Measurements from ENCODE around the gene R3HDM4.

R3HDM4 gene

GRCh38 chr19:867301-867793 is 45.7 kb downstream of the R3HDM4 start:
- no peak for DNase-seq (ENCODE audit: extremely low read depth, low read depth)
- TF ChIP-seq, protein P1, sequence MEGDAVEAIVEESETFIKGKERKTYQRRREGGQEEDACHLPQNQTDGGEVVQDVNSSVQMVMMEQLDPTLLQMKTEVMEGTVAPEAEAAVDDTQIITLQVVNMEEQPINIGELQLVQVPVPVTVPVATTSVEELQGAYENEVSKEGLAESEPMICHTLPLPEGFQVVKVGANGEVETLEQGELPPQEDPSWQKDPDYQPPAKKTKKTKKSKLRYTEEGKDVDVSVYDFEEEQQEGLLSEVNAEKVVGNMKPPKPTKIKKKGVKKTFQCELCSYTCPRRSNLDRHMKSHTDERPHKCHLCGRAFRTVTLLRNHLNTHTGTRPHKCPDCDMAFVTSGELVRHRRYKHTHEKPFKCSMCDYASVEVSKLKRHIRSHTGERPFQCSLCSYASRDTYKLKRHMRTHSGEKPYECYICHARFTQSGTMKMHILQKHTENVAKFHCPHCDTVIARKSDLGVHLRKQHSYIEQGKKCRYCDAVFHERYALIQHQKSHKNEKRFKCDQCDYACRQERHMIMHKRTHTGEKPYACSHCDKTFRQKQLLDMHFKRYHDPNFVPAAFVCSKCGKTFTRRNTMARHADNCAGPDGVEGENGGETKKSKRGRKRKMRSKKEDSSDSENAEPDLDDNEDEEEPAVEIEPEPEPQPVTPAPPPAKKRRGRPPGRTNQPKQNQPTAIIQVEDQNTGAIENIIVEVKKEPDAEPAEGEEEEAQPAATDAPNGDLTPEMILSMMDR (IDR thresholded peaks at IDR 0.05; ENCODE audit: low read depth, low read length): no peak

DNA sequence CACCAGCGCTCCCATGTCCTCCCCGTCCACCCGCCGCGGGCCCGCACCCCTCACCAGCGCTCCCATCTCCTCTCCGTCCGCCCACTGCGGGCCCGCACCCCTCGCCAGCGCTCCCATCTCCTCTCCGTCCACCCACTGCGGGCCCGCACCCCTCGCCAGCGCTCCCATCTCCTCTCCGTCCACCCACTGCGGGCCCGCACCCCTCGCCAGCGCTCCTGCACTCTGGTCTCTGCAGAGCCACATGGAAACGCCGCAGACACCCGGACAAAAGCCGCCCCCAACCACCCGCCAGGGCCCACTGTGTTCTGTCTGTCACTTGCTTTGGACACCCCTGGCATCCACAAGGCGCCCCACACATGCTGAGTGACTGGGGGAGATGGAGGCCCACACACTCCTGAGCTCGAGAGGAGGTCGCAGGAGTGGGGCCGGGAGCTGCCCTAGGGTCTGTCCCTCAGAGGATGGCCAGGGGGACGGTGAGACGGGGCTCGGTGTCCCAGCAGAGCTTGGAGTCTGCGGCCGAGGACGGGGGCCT is 46.2 kb downstream of the R3HDM4 start:
- DNase-seq (ENCODE audit: extremely low read depth, low read depth): no peak
- TF ChIP-seq, protein P1 (IDR thresholded peaks at IDR 0.05; ENCODE audit: low read depth, low read length): no peak

- no peak for DNase-seq (ENCODE audit: extremely low read depth, low read depth)
- TF ChIP-seq, protein P1 (IDR thresholded peaks at IDR 0.05; ENCODE audit: low read depth, low read length): no peak
These were observed 49.8 kb downstream of the R3HDM4 start for GRCh38 chr19:863315-863620.

DNA sequence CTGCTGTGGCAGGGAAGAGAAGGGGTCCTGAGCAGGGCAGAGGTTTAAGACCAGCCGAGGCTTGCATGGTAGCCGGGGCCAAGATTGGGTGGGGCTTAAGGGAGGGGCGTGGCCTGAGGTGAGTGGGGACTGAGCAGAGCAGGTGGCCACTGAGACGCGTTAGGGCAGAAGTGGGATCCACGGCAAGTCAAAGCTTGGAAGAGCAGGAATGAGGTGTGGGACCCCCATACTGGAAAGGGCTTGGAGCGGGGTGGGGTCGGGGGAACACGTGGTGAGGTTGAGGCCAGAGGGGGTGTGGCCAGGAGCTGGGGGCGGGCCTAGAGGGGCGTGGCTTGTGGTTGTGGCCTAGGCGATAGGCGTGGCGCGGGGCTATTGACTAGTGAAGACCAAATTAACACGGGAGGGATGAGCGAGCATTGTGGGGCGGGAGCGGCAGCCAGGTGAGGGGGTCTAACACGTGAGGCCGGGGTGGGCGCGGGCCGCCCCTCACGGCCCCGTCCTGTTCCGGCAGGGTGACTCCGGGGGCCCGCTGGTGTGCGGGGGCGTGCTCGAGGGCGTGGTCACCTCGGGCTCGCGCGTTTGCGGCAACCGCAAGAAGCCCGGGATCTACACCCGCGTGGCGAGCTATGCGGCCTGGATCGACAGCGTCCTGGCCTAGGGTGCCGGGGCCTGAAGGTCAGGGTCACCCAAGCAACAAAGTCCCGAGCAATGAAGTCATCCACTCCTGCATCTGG is 50.3 kb downstream of the R3HDM4 start:
- TF ChIP-seq, protein P1 (IDR thresholded peaks at IDR 0.05; ENCODE audit: low read depth, low read length): no peak
- no peak for DNase-seq (ENCODE audit: extremely low read depth, low read depth)

DNA sequence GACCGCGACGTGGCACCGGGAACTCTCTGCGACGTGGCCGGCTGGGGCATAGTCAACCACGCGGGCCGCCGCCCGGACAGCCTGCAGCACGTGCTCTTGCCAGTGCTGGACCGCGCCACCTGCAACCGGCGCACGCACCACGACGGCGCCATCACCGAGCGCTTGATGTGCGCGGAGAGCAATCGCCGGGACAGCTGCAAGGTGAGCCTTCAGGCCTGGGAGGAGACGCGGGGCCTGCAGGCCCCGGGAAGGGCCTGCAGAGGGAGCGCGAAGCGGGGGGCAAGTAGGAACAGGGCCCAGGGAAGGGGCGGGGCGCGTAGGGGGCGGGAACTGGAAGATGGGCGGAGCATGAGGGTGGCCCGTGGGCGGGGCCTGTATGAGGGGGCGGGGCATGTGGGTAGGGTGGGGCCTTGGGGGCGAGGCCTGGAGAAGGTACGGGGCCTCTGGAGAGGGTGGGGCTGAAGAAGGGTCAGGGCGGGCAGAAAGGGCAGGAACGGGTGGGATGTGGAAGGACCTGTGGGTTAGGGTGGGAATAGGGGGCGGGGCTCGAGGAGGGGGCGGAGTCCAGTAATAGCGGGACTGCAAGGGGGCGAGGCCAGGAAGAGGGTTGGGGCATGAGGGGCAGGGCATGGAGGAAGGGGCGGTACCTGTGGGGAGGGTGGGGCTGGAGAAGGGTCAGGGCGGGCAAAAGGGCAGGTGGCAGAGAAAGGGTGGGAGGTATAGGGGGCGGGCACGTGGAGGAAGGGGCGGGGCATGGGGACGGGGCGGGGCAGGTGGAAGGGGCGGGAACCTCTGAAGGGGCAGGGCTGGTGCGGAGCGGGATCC is 51.1 kb downstream of the R3HDM4 start:
- no peak for DNase-seq (ENCODE audit: extremely low read depth, low read depth)
- TF ChIP-seq, protein P1 (IDR thresholded peaks at IDR 0.05; ENCODE audit: low read depth, low read length): no peak

GRCh38 chr19:861141-861755 is 51.8 kb downstream of the R3HDM4 start:
- no peak for DNase-seq (ENCODE audit: extremely low read depth, low read depth)
- TF ChIP-seq, protein P1 (IDR thresholded peaks at IDR 0.05; ENCODE audit: low read depth, low read length): no peak
